ENCODE results near the gene COL21A1.

The COL21A1 gene

GRCh38 chr6:56193846-56194245 lies 53.5 kb downstream of the COL21A1 start:
- Histone ChIP-seq H3K4me3 (ENCODE audit: low read length) (no peak overlapping the region), H3K9me3 (ENCODE audit: control insufficient read depth, insufficient read depth, low read length) (no peaks in the 10 kb centered on the region), H3K36me3 (ENCODE audit: control insufficient read depth, insufficient read depth, low read length) (no peaks in the 10 kb centered on the region), H3K27ac (ENCODE audit: low read length) (no peak overlapping the region), H3K4me1 (ENCODE audit: control insufficient read depth, insufficient read depth, low read length) (no peaks in the 10 kb centered on the region), H3K27me3 (ENCODE audit: control insufficient read depth, insufficient read depth, low read length) (no peaks in the 10 kb centered on the region)
- no CpG with 5 or more reads among the region's 5 CpGs for WGBS (ENCODE audit: insufficient coverage, insufficient read length)
- DNase-seq (ENCODE audit: low read depth, low spot score): no peak

- no peak overlapping the region for H3K4me3 ChIP-seq (ENCODE audit: low read length)
- DNase-seq (ENCODE audit: low read depth, low spot score): no peak
- WGBS (ENCODE audit: insufficient coverage, insufficient read length): no CpG with 5 or more reads among the region's 9 CpGs
These were observed 59.0 kb downstream of the COL21A1 start for GRCh38 chr6:56188429-56188828.

GRCh38 chr6:56187686-56188085 lies 59.7 kb downstream of the COL21A1 start:
- Histone ChIP-seq H3K9me3 (ENCODE audit: control insufficient read depth, insufficient read depth, low read length) (no peaks in the 10 kb centered on the region), H3K4me1 (ENCODE audit: control insufficient read depth, insufficient read depth, low read length) (no peaks in the 10 kb centered on the region), H3K4me3 (ENCODE audit: low read length) (no peak overlapping the region), H3K36me3 (ENCODE audit: control insufficient read depth, insufficient read depth, low read length) (no peaks in the 10 kb centered on the region), H3K27ac (ENCODE audit: low read length) (no peak overlapping the region), H3K27me3 (ENCODE audit: control insufficient read depth, insufficient read depth, low read length) (no peaks in the 10 kb centered on the region)
- no peak for DNase-seq (ENCODE audit: low read depth, low spot score)

More at GRCh38 chr6:56188429-56188828, 59.0 kb downstream of the COL21A1 start:
- H3K27me3 ChIP-seq (ENCODE audit: control insufficient read depth, insufficient read depth, low read length): no peaks in the 10 kb centered on the region
- no peak overlapping the region for H3K27ac ChIP-seq (ENCODE audit: low read length)
- H3K4me1 ChIP-seq (ENCODE audit: control insufficient read depth, insufficient read depth, low read length): no peaks in the 10 kb centered on the region
- H3K36me3 ChIP-seq (ENCODE audit: control insufficient read depth, insufficient read depth, low read length): no peaks in the 10 kb centered on the region
- H3K9me3 ChIP-seq (ENCODE audit: control insufficient read depth, insufficient read depth, low read length): no peaks in the 10 kb centered on the region

GRCh38 chr6:56176741-56177140 lies 70.6 kb downstream of the COL21A1 start:
- no peaks in the 10 kb centered on the region for H3K27me3 ChIP-seq (ENCODE audit: control insufficient read depth, insufficient read depth, low read length)
- H3K4me3 ChIP-seq (ENCODE audit: low read length): no peak overlapping the region
- no peaks in the 10 kb centered on the region for H3K36me3 ChIP-seq (ENCODE audit: control insufficient read depth, insufficient read depth, low read length)
- no peak for DNase-seq (ENCODE audit: low read depth, low spot score)
- no peak overlapping the region for H3K27ac ChIP-seq (ENCODE audit: low read length)
- H3K9me3 ChIP-seq (ENCODE audit: control insufficient read depth, insufficient read depth, low read length): no peaks in the 10 kb centered on the region; the same call in 1 of the 2 replicates
- H3K4me1 ChIP-seq (ENCODE audit: control insufficient read depth, insufficient read depth, low read length): no peaks in the 10 kb centered on the region

- WGBS (ENCODE audit: insufficient coverage, insufficient read length): no CpG with 5 or more reads among the region's 1 CpG
- H3K9me3 ChIP-seq (ENCODE audit: control insufficient read depth, insufficient read depth, low read length): no peaks in the 10 kb centered on the region; the same call in 1 of the 2 replicates
- no peak overlapping the region for H3K27ac ChIP-seq (ENCODE audit: low read length)
- DNase-seq (ENCODE audit: low read depth, low spot score): no peak
- H3K4me1 ChIP-seq (ENCODE audit: control insufficient read depth, insufficient read depth, low read length): no peaks in the 10 kb centered on the region
- H3K36me3 ChIP-seq (ENCODE audit: control insufficient read depth, insufficient read depth, low read length): no peaks in the 10 kb centered on the region
- H3K4me3 ChIP-seq (ENCODE audit: low read length): no peak overlapping the region
- H3K27me3 ChIP-seq (ENCODE audit: control insufficient read depth, insufficient read depth, low read length): no peaks in the 10 kb centered on the region
These were observed 74.2 kb downstream of the COL21A1 start for GRCh38 chr6:56173228-56173627.

- H3K27ac ChIP-seq (ENCODE audit: low read length): no peak overlapping the region
- no peaks in the 10 kb centered on the region; the same call in 1 of the 2 replicates for H3K9me3 ChIP-seq (ENCODE audit: control insufficient read depth, insufficient read depth, low read length)
- no peak overlapping the region for H3K4me3 ChIP-seq (ENCODE audit: low read length)
- no peak for DNase-seq (ENCODE audit: low read depth, low spot score)
- no peaks in the 10 kb centered on the region for H3K4me1 ChIP-seq (ENCODE audit: control insufficient read depth, insufficient read depth, low read length)
- WGBS (ENCODE audit: insufficient coverage, insufficient read length): no CpG with 5 or more reads among the region's 2 CpGs
- H3K27me3 ChIP-seq (ENCODE audit: control insufficient read depth, insufficient read depth, low read length): no peaks in the 10 kb centered on the region
- H3K36me3 ChIP-seq (ENCODE audit: control insufficient read depth, insufficient read depth, low read length): no peaks in the 10 kb centered on the region
These were observed 75.2 kb downstream of the COL21A1 start for GRCh38 chr6:56172144-56172543.

GRCh38 chr6:56169366-56169765 lies 78.0 kb downstream of the COL21A1 start:
- DNase-seq (ENCODE audit: low read depth, low spot score): no peak
- H3K9me3 ChIP-seq (ENCODE audit: control insufficient read depth, insufficient read depth, low read length): no peaks in the 10 kb centered on the region; the same call in 1 of the 2 replicates
- no peaks in the 10 kb centered on the region for H3K4me1 ChIP-seq (ENCODE audit: control insufficient read depth, insufficient read depth, low read length)
- H3K27ac ChIP-seq (ENCODE audit: low read length): no peak overlapping the region
- no CpG with 5 or more reads among the region's 1 CpG for WGBS (ENCODE audit: insufficient coverage, insufficient read length)
- no peaks in the 10 kb centered on the region for H3K36me3 ChIP-seq (ENCODE audit: control insufficient read depth, insufficient read depth, low read length)
- no peaks in the 10 kb centered on the region for H3K27me3 ChIP-seq (ENCODE audit: control insufficient read depth, insufficient read depth, low read length)
- H3K4me3 ChIP-seq (ENCODE audit: low read length): no peak overlapping the region

- no peaks in the 10 kb centered on the region for H3K36me3 ChIP-seq (ENCODE audit: control insufficient read depth, insufficient read depth, low read length)
- H3K27ac ChIP-seq (ENCODE audit: low read length): no peak overlapping the region
- H3K4me1 ChIP-seq (ENCODE audit: control insufficient read depth, insufficient read depth, low read length): no peaks in the 10 kb centered on the region
- H3K27me3 ChIP-seq (ENCODE audit: control insufficient read depth, insufficient read depth, low read length): no peaks in the 10 kb centered on the region
- H3K9me3 ChIP-seq (ENCODE audit: control insufficient read depth, insufficient read depth, low read length): no peaks in the 10 kb centered on the region; the same call in 1 of the 2 replicates
- WGBS (ENCODE audit: insufficient coverage, insufficient read length): no CpG with 5 or more reads among the region's 1 CpG
- no peak for DNase-seq (ENCODE audit: low read depth, low spot score)
- no peak overlapping the region for H3K4me3 ChIP-seq (ENCODE audit: low read length)
These were observed 78.8 kb downstream of the COL21A1 start for GRCh38 chr6:56168596-56168995.

- no peaks in the 10 kb centered on the region for H3K4me1 ChIP-seq (ENCODE audit: control insufficient read depth, insufficient read depth, low read length)
- DNase-seq (ENCODE audit: low read depth, low spot score): no peak
- H3K27me3 ChIP-seq (ENCODE audit: control insufficient read depth, insufficient read depth, low read length): no peaks in the 10 kb centered on the region
- no peaks in the 10 kb centered on the region for H3K36me3 ChIP-seq (ENCODE audit: control insufficient read depth, insufficient read depth, low read length)
- H3K4me3 ChIP-seq (ENCODE audit: low read length): no peak overlapping the region
- no peak overlapping the region for H3K27ac ChIP-seq (ENCODE audit: low read length)
- H3K9me3 ChIP-seq (ENCODE audit: control insufficient read depth, insufficient read depth, low read length): no peaks in the 10 kb centered on the region
- WGBS (ENCODE audit: insufficient coverage, insufficient read length): no CpG with 5 or more reads among the region's 1 CpG
These were observed 85.3 kb downstream of the COL21A1 start for GRCh38 chr6:56162081-56162480.

- no peak overlapping the region for H3K4me3 ChIP-seq (ENCODE audit: low read length)
- no peak for DNase-seq (ENCODE audit: low read depth, low spot score)
- H3K36me3 ChIP-seq (ENCODE audit: control insufficient read depth, insufficient read depth, low read length): no peaks in the 10 kb centered on the region
- H3K27me3 ChIP-seq (ENCODE audit: control insufficient read depth, insufficient read depth, low read length): no peaks in the 10 kb centered on the region
- H3K27ac ChIP-seq (ENCODE audit: low read length): no peak overlapping the region
- no peaks in the 10 kb centered on the region for H3K4me1 ChIP-seq (ENCODE audit: control insufficient read depth, insufficient read depth, low read length)
- H3K9me3 ChIP-seq (ENCODE audit: control insufficient read depth, insufficient read depth, low read length): no peaks in the 10 kb centered on the region
- no CpG with 5 or more reads among the region's 2 CpGs for WGBS (ENCODE audit: insufficient coverage, insufficient read length)
These were observed 86.9 kb downstream of the COL21A1 start for GRCh38 chr6:56160489-56160888.

GRCh38 chr6:56158571-56158970 lies 88.8 kb downstream of the COL21A1 start:
- no peaks in the 10 kb centered on the region for H3K4me1 ChIP-seq (ENCODE audit: control insufficient read depth, insufficient read depth, low read length)
- H3K4me3 ChIP-seq (ENCODE audit: low read length): no peak overlapping the region
- no peaks in the 10 kb centered on the region for H3K36me3 ChIP-seq (ENCODE audit: control insufficient read depth, insufficient read depth, low read length)
- no peaks in the 10 kb centered on the region for H3K27me3 ChIP-seq (ENCODE audit: control insufficient read depth, insufficient read depth, low read length)
- H3K9me3 ChIP-seq (ENCODE audit: control insufficient read depth, insufficient read depth, low read length): no peaks in the 10 kb centered on the region
- no peak overlapping the region for H3K27ac ChIP-seq (ENCODE audit: low read length)
- no CpG with 5 or more reads among the region's 2 CpGs for WGBS (ENCODE audit: insufficient coverage, insufficient read length)
- DNase-seq (ENCODE audit: low read depth, low spot score): no peak
